Endothelial cell of umbilical vein (primary cell): ENCODE data around the gene ERGIC1.

Source experiments
- CTCF ChIP-seq, 2 donors: IDR thresholded peaks; 1 replicate in 1 of 2; 2 replicates in 1 of 2; pipeline ENCODE4 v1.5.1; 2011; ENCODE audit warnings: low read length in 2 of 2, mild to moderate bottlenecking in 2 of 2, moderate library complexity in 2 of 2, control low read depth in 1 of 2, inconsistent platforms in 1 of 2, low read depth in 1 of 2; ENCODE audit not compliant: insufficient read depth in 1 of 2; ENCODE audit errors: extremely low read depth in 1 of 2
- EZH2 ChIP-seq: IDR thresholded peaks from 2 replicates; pipeline ENCODE4 v1.6.1; 2012; ENCODE audit warnings: borderline replicate concordance, low read depth, mild to moderate bottlenecking, moderate library complexity, low read length, inconsistent platforms; ENCODE audit not compliant: severe bottlenecking
- POLR2A ChIP-seq: IDR thresholded peaks from 2 replicates; pipeline ENCODE4 v1.6.1; 2012; ENCODE audit warnings: low read depth, mild to moderate bottlenecking, control low read depth, low read length

- no peak for TF ChIP-seq CTCF (IDR thresholded peaks at IDR 0.05; ENCODE audit: extremely low read depth in 1 of 2, insufficient read depth in 1 of 2, low read depth in 1 of 2, low read length in 2 of 2)
- TF ChIP-seq POLR2A, result peak; percentile 14
- TF ChIP-seq EZH2, result no peak
These were observed 67.1 kb downstream of the ERGIC1 start for GRCh38 chr5:172901012-172901780.
